Prostate gland (tissue), 2 donors: ENCODE results near the gene EPC2.

Experiments
- CTCF ChIP-seq, 4 experiments: fragments of 200-600 bp in 2 of 4; fragments of 450-650 bp in 2 of 4; sonication (generic) in 2 of 4; IDR thresholded peaks; 1 replicate in 3 of 4; 2 replicates in 1 of 4; pipeline ENCODE4 v1.5.1; 2016 to 2019; ENCODE audit warnings: antibody characterized with exemption in 4 of 4, mild to moderate bottlenecking in 2 of 4, moderate library complexity in 2 of 4
- POLR2A ChIP-seq: fragments of 450-650 bp; IDR thresholded peaks from one replicate; pipeline ENCODE4 v1.6.1; 2016; ENCODE audit warnings: antibody characterized with exemption, mild to moderate bottlenecking
- POLR2AphosphoS5 ChIP-seq: sonication (generic); formaldehyde crosslinking; IDR thresholded peaks from one replicate; pipeline ENCODE4 v1.6.1; 2017; ENCODE audit warnings: antibody characterized with exemption

GRCh38 chr2:148634749-148635148, 9.8 kb upstream of the EPC2 start:
- no peak for TF ChIP-seq CTCF (IDR thresholded peaks at IDR 0.05)
- no peak for TF ChIP-seq POLR2A
- TF ChIP-seq POLR2AphosphoS5 = no peak
